GM23248 (cell line): ENCODE results near the gene CDYL.

Experiments
- EZH2 ChIP-seq: fragments of 200-600 bp; sonication (generic); IDR thresholded peaks from 2 replicates; pipeline ENCODE4 v1.6.1; 2018; ENCODE audit warnings: antibody characterized with exemption, mild to moderate bottlenecking; ENCODE audit not compliant: insufficient read depth, poor library complexity, severe bottlenecking
- EZH2phosphoT487 ChIP-seq: fragments of 200-600 bp; sonication (generic); IDR thresholded peaks from 2 replicates; pipeline ENCODE4 v1.6.1; 2018; ENCODE audit warnings: antibody characterized with exemption, moderate library complexity, mild to moderate bottlenecking, low read depth; ENCODE audit not compliant: insufficient read depth

- TF ChIP-seq EZH2 (no peak), EZH2phosphoT487 (no peak)
Measured at GRCh38 chr6:4885341-4885933, 109.2 kb downstream of the CDYL start.
